BLaER1 (cell line): ENCODE results near the gene SNCB.

Experiments used
- H3K27ac ChIP-seq: shearing (Covaris generic); formaldehyde crosslinking; 2 replicates; pipeline ENCODE4 v1.8.1; 2022
- H3K27me3 ChIP-seq: shearing (Covaris generic); formaldehyde crosslinking; 2 replicates; pipeline ENCODE4 v1.8.1; 2022
- H3K36me3 ChIP-seq: shearing (Covaris generic); formaldehyde crosslinking; 2 replicates; pipeline ENCODE4 v1.8.1; 2022
- H3K4me1 ChIP-seq: shearing (Covaris generic); formaldehyde crosslinking; 2 replicates; pipeline ENCODE4 v1.8.1; 2022
- H3K4me2 ChIP-seq: shearing (Covaris generic); formaldehyde crosslinking; 2 replicates; pipeline ENCODE4 v1.8.1; 2022
- H3K4me3 ChIP-seq: shearing (Covaris generic); formaldehyde crosslinking; 2 replicates; pipeline ENCODE4 v1.8.1; 2022
- H3K9ac ChIP-seq: shearing (Covaris generic); formaldehyde crosslinking; 2 replicates; pipeline ENCODE4 v1.8.1; 2022
- H3K9me3 ChIP-seq: shearing (Covaris generic); formaldehyde crosslinking; 2 replicates; pipeline ENCODE4 v1.8.1; 2022
- H4K20me1 ChIP-seq: shearing (Covaris generic); formaldehyde crosslinking; 2 replicates; pipeline ENCODE4 v1.8.1; 2022
- Cebpa-rat ChIP-seq: shearing (Covaris generic); IDR thresholded peaks from 2 replicates; pipeline ENCODE4 v1.8.1; 2022

The SNCB gene

DNA sequence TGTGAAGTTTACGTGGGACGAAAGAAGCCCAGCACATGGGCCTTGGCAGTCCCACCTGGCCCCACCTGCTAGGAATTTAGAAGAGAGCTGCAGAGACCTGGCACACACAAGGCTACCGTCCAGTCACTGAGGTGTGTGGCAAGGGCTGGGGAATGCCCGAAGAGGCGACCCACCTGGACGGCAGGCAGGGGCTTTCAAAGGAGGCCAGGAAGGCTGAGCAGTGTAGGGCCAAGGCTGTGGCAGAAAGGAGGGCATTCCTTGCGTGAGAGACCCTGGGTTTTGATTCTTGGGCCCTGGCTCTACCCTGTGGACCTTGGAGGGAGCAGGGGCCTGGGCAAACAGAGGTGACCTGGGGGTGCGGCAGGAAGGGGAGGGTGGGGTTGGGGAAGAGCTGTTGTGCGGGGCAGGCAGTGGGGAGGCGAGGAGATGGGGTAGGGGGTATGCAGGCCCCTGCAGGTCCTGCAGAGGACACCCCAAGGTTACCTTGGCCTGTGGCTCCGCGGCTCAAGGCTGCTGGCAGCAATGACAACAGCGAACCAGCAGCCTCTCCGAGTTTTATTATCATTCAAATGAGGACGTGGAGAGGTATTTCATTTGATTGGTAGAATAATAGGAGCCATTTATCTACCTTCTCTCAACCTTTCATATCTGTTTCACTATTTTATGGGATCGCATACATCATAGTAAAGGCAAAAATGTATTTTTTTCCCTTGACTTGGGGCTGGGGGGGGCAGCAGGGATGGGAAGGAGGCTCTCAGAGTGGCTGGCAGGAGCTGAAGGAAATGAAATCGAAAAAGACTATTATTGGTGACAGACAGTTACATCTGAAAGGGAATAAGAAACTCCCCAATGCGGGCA lies 41.8 kb upstream of the SNCB start:
- no peaks in the 10 kb centered on the region for H3K9me3 ChIP-seq
- H4K20me1 ChIP-seq, result peaks cover 20% of the 10 kb centered on the region; the same call in 1 of the 2 replicates
- no peak overlapping the region for H3K27ac ChIP-seq
- peaks cover 4% of the 10 kb centered on the region; the same call in 1 of the 2 replicates for H3K27me3 ChIP-seq
- peaks cover 37% of the 10 kb centered on the region for H3K4me1 ChIP-seq
- no peak overlapping the region for H3K9ac ChIP-seq
- H3K4me2 ChIP-seq, result no peak overlapping the region
- H3K36me3 ChIP-seq, result no peaks in the 10 kb centered on the region
- TF ChIP-seq Cebpa-rat, result no peak
- H3K4me3 ChIP-seq, result no peak overlapping the region

DNA sequence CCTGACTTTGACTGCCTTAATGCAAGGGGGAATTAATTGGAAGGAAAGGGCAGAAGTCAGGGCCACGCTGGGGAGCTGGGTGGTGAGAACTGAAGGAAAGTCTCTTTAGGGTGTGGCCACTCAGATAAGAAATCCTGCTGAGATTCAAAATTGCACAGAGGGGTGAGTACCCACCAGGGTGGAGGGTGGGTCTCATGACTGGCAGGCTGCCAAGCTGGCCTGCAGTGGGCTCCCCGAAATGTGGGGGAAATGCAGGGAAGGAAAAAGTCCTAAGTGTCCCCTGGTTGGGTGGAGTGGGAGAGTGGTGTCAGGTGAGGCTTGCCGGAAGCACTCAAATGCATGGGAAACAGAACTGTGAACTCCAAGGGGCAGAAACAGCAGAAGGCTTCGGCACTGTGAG lies 41.1 kb upstream of the SNCB start:
- Histone ChIP-seq H3K4me3 (no peak overlapping the region), H3K4me2 (no peak overlapping the region), H3K4me1 (peaks cover 30% of the 10 kb centered on the region), H3K9ac (no peak overlapping the region), H3K27ac (no peak overlapping the region), H3K27me3 (peaks cover 4% of the 10 kb centered on the region; the same call in 1 of the 2 replicates), H3K9me3 (no peaks in the 10 kb centered on the region), H4K20me1 (peaks cover 13% of the 10 kb centered on the region; the same call in 1 of the 2 replicates), H3K36me3 (no peaks in the 10 kb centered on the region)
- no peak for TF ChIP-seq Cebpa-rat

DNA sequence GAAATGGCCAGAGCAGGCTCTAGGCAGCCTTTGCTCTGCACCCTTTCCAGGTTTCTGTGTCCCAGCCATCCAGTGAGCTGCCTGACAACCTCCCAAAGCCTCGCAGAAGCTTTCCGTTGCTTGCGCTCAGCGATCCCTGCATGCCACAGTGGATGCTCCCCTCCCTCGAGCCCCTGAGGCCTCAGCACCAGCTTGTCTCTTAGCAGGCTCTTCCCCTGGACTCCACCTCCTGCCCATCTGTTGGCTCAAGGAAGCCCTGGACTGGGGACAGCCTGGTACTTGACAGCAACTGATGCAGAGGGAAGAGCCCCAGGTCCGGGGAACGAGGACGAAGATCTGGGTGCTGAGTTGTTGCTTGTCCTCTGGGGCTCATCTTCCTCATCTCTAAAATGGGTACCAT lies 40.1 kb upstream of the SNCB start:
- H3K27me3 ChIP-seq, result peaks cover 4% of the 10 kb centered on the region; the same call in 1 of the 2 replicates
- H3K4me1 ChIP-seq, result peaks cover 21% of the 10 kb centered on the region
- peaks cover 7% of the 10 kb centered on the region; the same call in 1 of the 2 replicates for H4K20me1 ChIP-seq
- no peak overlapping the region for H3K9ac ChIP-seq
- no peaks in the 10 kb centered on the region for H3K9me3 ChIP-seq
- no peaks in the 10 kb centered on the region for H3K36me3 ChIP-seq
- no peak overlapping the region for H3K27ac ChIP-seq
- no peak overlapping the region for H3K4me3 ChIP-seq
- no peak for TF ChIP-seq Cebpa-rat
- H3K4me2 ChIP-seq, result no peak overlapping the region

DNA sequence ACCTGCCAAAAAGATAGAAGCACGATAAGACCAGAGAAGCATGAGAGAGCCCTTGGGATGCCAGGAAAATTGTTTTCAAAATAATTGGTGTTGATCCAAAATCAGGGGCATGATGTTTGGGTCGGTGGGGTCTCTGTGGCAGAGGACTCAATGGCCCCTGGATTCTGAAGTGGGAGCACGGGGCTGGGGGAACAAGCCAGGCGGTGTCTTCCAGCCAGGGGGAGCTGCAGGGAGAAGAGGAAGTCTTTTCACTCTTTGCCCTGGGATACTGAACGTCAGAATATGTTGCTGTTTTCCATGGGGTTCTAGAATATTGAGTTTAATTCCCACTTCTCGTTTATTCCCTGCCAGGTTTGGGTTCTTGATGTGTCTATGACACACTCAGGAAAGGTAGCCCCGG lies 37.3 kb upstream of the SNCB start:
- Histone ChIP-seq H4K20me1 (peaks cover under 1% of the 10 kb centered on the region; the same call in 1 of the 2 replicates), H3K36me3 (no peaks in the 10 kb centered on the region), H3K27me3 (peaks cover 4% of the 10 kb centered on the region; the same call in 1 of the 2 replicates), H3K9ac (no peak overlapping the region), H3K4me1 (peaks cover under 1% of the 10 kb centered on the region; the same call in 1 of the 2 replicates), H3K4me2 (no peak overlapping the region), H3K4me3 (no peak overlapping the region), H3K9me3 (no peaks in the 10 kb centered on the region), H3K27ac (no peak overlapping the region)
- no peak for TF ChIP-seq Cebpa-rat

DNA sequence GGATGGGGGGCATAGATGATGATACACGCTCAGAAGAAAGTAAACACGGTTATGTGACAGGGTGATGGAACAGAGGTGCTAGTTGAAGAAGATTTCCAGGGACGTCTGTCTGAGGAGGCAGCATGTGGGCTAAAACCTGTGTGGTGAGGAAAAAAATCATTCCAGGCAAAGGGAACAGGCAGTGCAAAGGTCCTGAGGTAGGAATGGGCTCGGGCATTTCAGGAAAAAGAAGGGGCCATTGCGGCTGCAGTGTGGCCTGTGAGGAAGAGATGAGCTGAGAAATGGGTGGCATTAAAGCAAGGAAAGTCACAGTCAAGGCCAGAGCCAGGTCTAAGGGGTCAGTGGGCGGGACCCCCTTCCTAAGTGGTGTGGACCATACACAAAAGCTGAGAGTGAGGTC lies 35.2 kb upstream of the SNCB start:
- Histone ChIP-seq H3K27me3 (no peaks in the 10 kb centered on the region), H3K4me2 (no peak overlapping the region), H3K9ac (no peak overlapping the region), H4K20me1 (peaks cover 7% of the 10 kb centered on the region; the same call in 1 of the 2 replicates), H3K36me3 (no peaks in the 10 kb centered on the region), H3K9me3 (no peaks in the 10 kb centered on the region), H3K4me3 (no peak overlapping the region), H3K27ac (no peak overlapping the region), H3K4me1 (peaks cover 22% of the 10 kb centered on the region)
- TF ChIP-seq Cebpa-rat, result no peak

DNA sequence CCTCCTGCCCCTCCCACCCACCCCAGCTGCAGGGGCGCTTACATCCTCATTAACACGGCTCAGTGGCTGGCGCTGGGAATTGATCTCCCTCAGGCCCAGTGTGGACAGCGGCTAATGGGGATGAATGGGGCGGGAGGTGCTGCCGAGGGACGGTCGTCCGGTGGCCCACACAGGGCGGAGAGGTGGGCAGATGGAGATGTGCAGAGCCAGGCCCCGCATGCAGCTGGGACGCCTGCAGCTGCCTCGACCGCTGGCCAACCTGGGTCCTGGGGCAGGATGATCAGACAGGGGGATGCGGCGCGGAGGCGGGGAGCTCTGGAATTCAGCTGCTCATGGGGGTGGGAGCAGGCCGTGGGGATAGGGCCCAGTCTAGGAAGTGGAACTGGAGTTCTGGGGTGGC lies 34.6 kb upstream of the SNCB start:
- no peaks in the 10 kb centered on the region for H3K9me3 ChIP-seq
- no peaks in the 10 kb centered on the region for H3K36me3 ChIP-seq
- H3K4me1 ChIP-seq, result peaks cover 26% of the 10 kb centered on the region
- no peak overlapping the region for H3K4me3 ChIP-seq
- H3K9ac ChIP-seq, result no peak overlapping the region
- H3K27me3 ChIP-seq, result no peaks in the 10 kb centered on the region
- no peak overlapping the region for H3K27ac ChIP-seq
- no peak for TF ChIP-seq Cebpa-rat
- H4K20me1 ChIP-seq, result peaks cover 12% of the 10 kb centered on the region; the same call in 1 of the 2 replicates
- no peak overlapping the region for H3K4me2 ChIP-seq

DNA sequence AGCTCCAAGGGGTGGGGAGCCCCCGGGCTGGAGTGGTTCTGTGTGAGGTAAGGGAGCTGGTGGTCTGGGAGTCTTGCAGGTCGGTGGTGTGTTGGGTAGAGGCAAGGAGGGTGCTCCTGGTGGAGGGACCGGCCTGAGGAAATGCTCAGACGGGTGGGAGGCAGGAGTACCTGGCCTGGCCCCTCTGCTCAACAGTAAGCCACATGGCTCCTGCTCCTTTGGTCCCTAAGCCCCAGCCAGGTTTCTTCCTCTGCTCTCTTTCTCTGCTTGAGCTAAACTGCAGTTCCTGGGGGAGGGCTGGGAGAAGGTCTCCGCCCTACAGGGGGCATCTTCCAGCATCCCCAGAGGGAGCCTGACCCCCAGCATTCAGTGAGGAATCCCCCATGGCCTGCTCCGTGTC lies 34.1 kb upstream of the SNCB start:
- Histone ChIP-seq H3K36me3 (no peaks in the 10 kb centered on the region), H3K9ac (no peak overlapping the region), H3K27ac (no peak overlapping the region), H4K20me1 (peaks cover 13% of the 10 kb centered on the region), H3K4me2 (no peak overlapping the region), H3K27me3 (no peaks in the 10 kb centered on the region), H3K4me3 (no peak overlapping the region), H3K4me1 (peaks cover 28% of the 10 kb centered on the region), H3K9me3 (no peaks in the 10 kb centered on the region)
- TF ChIP-seq Cebpa-rat, result no peak

DNA sequence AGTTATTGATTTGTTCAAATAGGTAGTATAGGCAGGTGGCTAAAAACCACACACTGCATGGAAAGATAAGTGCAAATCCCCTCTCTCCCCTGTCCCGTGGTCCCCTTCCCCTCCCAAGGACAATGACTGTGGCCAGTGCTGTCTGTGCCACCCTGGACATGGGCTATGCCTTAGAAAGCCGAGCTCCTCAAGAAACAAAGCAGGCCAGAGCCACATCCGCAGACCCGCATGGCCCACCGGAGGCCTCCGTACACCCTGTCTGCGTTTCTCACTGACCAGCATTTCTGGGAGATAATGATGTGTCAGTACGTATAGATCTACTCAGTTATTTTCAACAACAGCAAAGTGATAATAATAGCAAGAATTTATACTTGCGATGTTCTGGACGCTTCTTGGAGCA lies 33.2 kb upstream of the SNCB start:
- H3K4me2 ChIP-seq, result no peak overlapping the region
- TF ChIP-seq Cebpa-rat, result no peak
- no peaks in the 10 kb centered on the region for H3K36me3 ChIP-seq
- no peak overlapping the region for H3K4me3 ChIP-seq
- no peak overlapping the region for H3K9ac ChIP-seq
- H3K27me3 ChIP-seq, result no peaks in the 10 kb centered on the region
- H3K9me3 ChIP-seq, result no peaks in the 10 kb centered on the region
- H3K27ac ChIP-seq, result no peak overlapping the region
- peaks cover 22% of the 10 kb centered on the region for H4K20me1 ChIP-seq
- H3K4me1 ChIP-seq, result peaks cover 37% of the 10 kb centered on the region

DNA sequence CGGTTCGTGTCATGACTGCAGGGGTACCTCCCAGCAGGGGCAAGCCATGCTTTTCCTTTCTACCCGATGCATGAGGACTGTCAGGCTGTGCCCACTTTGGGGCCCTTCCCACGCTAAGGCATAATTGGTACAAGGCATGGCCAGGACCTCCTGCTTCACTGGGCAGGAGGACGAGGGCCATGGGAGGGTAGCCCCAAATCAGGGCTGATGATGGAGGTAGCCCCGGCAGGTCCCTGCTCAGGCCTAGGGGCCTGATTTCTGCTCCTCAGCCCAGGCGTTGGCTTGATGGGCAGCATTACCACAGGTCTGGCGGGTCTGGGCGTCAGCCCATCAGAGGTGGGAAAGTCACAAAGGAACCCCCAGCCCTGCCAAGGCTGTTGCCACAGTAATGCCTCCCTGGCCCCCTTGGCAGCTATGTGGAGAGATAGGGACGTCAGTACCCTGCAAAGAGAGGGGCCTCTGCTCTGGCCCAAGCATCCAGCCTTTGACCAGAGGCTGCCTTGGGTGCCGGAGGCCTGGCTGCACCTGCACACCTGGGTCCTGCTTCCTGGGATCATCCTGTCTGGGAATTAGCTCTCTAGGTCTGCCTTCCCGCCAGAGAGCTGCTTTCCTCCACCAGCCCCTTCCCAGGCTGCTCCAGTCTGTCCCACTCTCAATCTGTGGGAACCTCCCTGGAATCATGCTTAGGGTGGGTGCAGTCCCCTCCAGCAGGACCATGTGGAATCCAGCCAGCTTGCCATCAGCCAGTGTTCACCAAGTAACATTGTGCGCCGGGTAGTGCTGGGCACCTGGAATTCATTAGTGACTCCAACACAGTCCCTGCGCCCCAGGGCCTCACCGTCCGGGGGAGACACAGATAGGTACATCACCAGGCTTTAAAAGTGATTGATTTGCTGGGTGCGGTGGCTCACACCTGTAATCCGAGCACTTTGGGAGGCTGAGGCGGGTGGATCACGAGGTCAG lies 32.3 kb upstream of the SNCB start:
- Histone ChIP-seq H4K20me1 (peaks cover 31% of the 10 kb centered on the region), H3K27ac (no peak overlapping the region), H3K4me2 (peak overlapping the region; percentile 36; the same call in 1 of the 2 replicates), H3K27me3 (no peaks in the 10 kb centered on the region), H3K4me1 (peaks cover 46% of the 10 kb centered on the region), H3K4me3 (no peak overlapping the region), H3K9ac (no peak overlapping the region), H3K9me3 (no peaks in the 10 kb centered on the region), H3K36me3 (peaks cover 2% of the 10 kb centered on the region; the same call in 1 of the 2 replicates)
- TF ChIP-seq Cebpa-rat, result no peak
